Erythroblast (primary cell): ENCODE results near the gene DIP2C.

Experiments
- DNase-seq, 2 experiments: peaks; one replicate each; lab custom pipeline; 2025; lab: John Stamatoyannopoulos, UW
- GATA1 ChIP-seq: IDR thresholded peaks from 2 replicates; pipeline ENCODE4 v1.6.1; 2011; ENCODE audit warnings: low read depth, mild to moderate bottlenecking, control low read depth, low read length, moderate library complexity
- POLR2A ChIP-seq: IDR thresholded peaks from 2 replicates; pipeline ENCODE4 v1.6.1; 2011; ENCODE audit warnings: mild to moderate bottlenecking, low read length

DIP2C gene

GRCh38 chr10:530717-531116, 158.8 kb downstream of the DIP2C start:
- TF ChIP-seq GATA1 (no peak), POLR2A (no peak)
- no peak for DNase-seq

- DNase-seq: no peak
- TF ChIP-seq GATA1: no peak
- no peak for TF ChIP-seq POLR2A
These were observed 159.8 kb downstream of the DIP2C start for GRCh38 chr10:529468-530230.

DNA sequence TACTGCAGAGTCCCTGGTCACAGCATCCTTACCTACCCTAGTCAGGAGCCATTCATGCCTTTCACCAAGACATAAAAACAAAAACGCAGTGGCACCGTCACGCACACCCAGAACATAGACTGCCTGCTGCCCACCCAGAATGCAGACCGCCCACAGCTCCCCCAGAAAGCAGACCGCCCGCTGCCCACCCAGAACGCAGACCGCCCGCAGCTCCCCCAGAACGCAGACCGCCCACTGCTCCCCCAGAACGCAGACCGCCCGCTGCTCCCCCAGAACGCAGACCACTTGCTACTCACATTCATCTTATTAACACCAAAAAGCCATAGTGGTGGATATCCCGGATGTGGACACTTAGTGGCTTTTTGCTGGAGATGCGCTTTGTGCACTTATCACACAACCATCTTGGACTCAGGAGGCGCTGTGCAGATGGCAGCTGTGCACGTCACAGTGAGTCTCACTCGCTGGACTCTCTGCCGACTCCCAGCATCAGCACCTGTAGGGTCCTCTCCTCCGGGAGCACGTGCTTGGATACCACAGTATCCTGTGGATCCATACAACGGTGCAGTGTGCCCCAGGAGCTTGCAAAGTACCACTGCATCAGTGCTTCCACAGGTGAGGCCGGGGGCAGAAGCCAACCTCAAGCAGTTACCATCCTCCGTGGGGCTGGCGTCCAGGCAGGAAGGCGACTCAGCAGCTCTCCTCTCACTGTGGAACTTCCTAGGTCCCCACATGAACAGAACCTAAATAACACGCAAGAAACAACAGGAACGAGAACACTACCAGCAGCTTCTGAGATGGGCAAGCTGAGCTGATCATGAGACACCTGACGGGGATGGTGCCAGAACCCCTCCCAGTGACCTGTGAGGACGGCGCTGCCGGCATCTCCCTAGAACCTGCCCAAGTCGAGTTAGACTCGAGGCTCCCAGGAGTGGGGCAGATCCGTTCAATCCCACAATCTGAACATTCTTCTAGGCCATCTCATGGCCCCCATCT, 161.0 kb downstream of the DIP2C start:
- no peak for DNase-seq
- TF ChIP-seq GATA1 (no peak), POLR2A (no peak)

- TF ChIP-seq POLR2A (no peak), GATA1 (no peak)
- DNase-seq: no peak
These were observed 162.1 kb downstream of the DIP2C start for GRCh38 chr10:527416-527815.

GRCh38 chr10:526651-527312, 162.7 kb downstream of the DIP2C start:
- DNase-seq: no peak
- TF ChIP-seq POLR2A (no peak), GATA1 (no peak)

DNA sequence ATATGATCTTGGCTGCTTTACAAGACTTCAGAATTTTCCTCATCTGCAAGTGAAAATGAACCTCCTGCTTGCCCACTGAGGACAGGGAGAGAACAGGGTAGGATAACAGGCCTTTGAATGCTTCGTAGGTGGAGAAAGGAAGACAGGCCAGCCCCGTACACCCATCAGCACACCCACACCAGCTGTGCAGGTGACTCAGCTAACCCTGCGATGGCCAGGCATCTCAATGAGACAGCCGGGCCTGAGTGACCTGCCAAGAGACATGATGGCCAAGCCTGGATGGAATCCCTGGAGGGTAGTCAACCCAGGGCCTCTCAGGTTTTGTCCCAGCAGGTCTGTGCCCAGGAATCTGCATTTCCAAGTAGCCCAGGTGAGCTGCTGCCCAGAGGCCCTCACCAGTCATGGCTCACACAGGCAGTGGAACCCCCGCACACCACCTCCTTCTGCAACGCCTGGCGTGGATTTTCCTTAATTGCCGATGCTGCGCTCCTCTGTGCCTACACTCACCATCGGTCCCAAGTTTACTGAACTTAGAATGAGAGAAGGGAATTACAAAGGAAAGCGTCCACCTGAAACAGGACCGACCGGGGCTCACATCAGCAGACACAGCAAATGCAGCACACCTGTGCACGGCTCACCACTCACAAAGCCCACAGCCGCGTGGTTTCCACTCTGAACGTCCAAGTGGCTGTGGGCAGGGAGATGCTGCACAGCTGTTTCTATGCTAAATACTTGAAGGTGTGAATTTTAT, 163.7 kb downstream of the DIP2C start:
- DNase-seq: no peak
- TF ChIP-seq GATA1 (no peak), POLR2A (no peak)

- TF ChIP-seq GATA1: no peak
- TF ChIP-seq POLR2A: no peak
- DNase-seq: no peak
These were observed 165.5 kb downstream of the DIP2C start for GRCh38 chr10:523925-524324.

- no peak for DNase-seq
- no peak for TF ChIP-seq POLR2A
- TF ChIP-seq GATA1: no peak
These were observed 167.1 kb downstream of the DIP2C start for GRCh38 chr10:522350-522749.

- no peak for TF ChIP-seq POLR2A
- no peak for TF ChIP-seq GATA1
- DNase-seq: no peak
These were observed 167.9 kb downstream of the DIP2C start for GRCh38 chr10:521261-522250.

GRCh38 chr10:520402-520787, 169.1 kb downstream of the DIP2C start:
- TF ChIP-seq POLR2A (no peak), GATA1 (no peak)
- no peak for DNase-seq

DNA sequence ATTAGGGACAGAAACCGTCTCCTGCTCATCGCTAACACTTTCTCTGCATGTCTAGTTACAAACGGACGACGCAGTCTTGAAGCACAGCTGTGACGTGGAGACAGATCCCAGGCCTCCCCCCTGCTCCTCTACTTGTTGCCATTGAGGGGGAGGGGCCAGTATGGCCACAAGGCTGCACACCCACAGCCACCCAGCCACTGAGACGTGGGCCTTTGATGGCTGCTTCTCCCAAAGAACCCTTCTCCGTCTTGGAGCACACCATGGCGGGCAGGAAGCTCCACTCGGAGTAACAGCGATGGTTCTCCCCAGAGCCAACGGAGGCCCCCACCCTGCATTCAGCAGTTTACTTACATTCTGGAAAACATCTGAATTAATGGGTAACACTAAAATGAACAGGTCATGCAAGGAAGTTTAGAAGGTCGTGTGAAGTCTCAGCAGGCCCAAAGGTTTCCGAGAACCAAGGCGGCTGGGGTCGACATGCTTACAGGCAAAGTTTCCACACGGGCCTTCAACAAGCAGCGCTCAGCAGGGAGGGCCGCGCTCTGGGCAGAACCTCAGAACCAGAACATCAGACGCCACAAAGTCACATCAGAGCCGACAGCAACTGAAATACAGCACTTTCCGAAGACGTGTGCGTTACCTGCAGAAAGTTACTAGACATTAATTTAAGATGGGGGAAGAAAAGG, 169.6 kb downstream of the DIP2C start:
- TF ChIP-seq GATA1 (no peak), POLR2A (no peak)
- DNase-seq: no peak
